ENCODE measurements around the gene HECW1. TPM values are rescaled to one million over a fixed set of nuclear protein-coding genes. Genes with fewer than 3 reads are reported as not detected.
"Not testable (repeated sequence)": the region's sequence is repeated elsewhere in the genome, so short reads cannot be mapped to it uniquely, and the experiment has no call there.

Gene HECW1
- total RNA-seq: not detected
- not detected for total RNA-seq (2013)

- no peaks in the 10 kb centered on the region for H3K9me3 ChIP-seq (ENCODE audit: control insufficient read depth, insufficient read depth, low read length)
- DNase-seq (no peak), ATAC-seq (no peak)
- TF ChIP-seq, protein P1, sequence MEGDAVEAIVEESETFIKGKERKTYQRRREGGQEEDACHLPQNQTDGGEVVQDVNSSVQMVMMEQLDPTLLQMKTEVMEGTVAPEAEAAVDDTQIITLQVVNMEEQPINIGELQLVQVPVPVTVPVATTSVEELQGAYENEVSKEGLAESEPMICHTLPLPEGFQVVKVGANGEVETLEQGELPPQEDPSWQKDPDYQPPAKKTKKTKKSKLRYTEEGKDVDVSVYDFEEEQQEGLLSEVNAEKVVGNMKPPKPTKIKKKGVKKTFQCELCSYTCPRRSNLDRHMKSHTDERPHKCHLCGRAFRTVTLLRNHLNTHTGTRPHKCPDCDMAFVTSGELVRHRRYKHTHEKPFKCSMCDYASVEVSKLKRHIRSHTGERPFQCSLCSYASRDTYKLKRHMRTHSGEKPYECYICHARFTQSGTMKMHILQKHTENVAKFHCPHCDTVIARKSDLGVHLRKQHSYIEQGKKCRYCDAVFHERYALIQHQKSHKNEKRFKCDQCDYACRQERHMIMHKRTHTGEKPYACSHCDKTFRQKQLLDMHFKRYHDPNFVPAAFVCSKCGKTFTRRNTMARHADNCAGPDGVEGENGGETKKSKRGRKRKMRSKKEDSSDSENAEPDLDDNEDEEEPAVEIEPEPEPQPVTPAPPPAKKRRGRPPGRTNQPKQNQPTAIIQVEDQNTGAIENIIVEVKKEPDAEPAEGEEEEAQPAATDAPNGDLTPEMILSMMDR (IDR thresholded peaks at IDR 0.05): no peak
- intact Hi-C loops (cut with micrococcal nuclease): no loop called here
- H3K36me3 Mint-ChIP-seq: peaks cover 6% of the 10 kb centered on the region
- H3K4me1 ChIP-seq (ENCODE audit: control insufficient read depth, insufficient read depth, low read length): peaks cover 4% of the 10 kb centered on the region
- peaks cover 34% of the 10 kb centered on the region for H3K27me3 ChIP-seq (ENCODE audit: control insufficient read depth, insufficient read depth, low read length)
- no peaks in the 10 kb centered on the region for H3K9me3 Mint-ChIP-seq
- no peaks in the 10 kb centered on the region for H3K36me3 ChIP-seq (ENCODE audit: control insufficient read depth, insufficient read depth, low read length)
- no peak within 1 kb of the TSS for H3K4me3 Mint-ChIP-seq
- H3K4me1 Mint-ChIP-seq: no peaks in the 10 kb centered on the region
- no peak within 1 kb of the TSS for H3K4me3 ChIP-seq (ENCODE audit: low read length)
- peaks cover 60 to 80% of the 10 kb centered on the region in 2 donors for H3K27me3 Mint-ChIP-seq (ENCODE audit: low read depth in 2 of 2)
- WGBS (ENCODE audit: insufficient coverage): 3% methylated on average over 46 of the region's 46 CpGs
- no peak within 1 kb of the TSS for H3K27ac ChIP-seq (ENCODE audit: low read length)
- H3K27ac Mint-ChIP-seq: no peak within 1 kb of the TSS
These were observed at the start of gene HECW1 for GRCh38 chr7:43112459-43112940. HECW1 (plus strand) TSS chr7:43112647; CDS start chr7:43243906, 131,259 bp downstream.

- no peaks in the 10 kb centered on the region for H3K9me3 Mint-ChIP-seq
- intact Hi-C loops (cut with micrococcal nuclease): no loop called here
- H3K27me3 Mint-ChIP-seq (ENCODE audit: low read depth in 2 of 2): peaks cover 6 to 8% of the 10 kb centered on the region in 2 donors
- TF ChIP-seq, protein P1 (IDR thresholded peaks at IDR 0.05): no peak
- Histone ChIP-seq H3K4me3 (ENCODE audit: low read length) (no peak overlapping the region), H3K4me1 (ENCODE audit: control insufficient read depth, insufficient read depth, low read length) (no peaks in the 10 kb centered on the region), H3K27me3 (ENCODE audit: control insufficient read depth, insufficient read depth, low read length) (peaks cover 2% of the 10 kb centered on the region), H3K9me3 (ENCODE audit: control insufficient read depth, insufficient read depth, low read length) (no peaks in the 10 kb centered on the region), H3K27ac (ENCODE audit: low read length) (no peak overlapping the region), H3K36me3 (ENCODE audit: control insufficient read depth, insufficient read depth, low read length) (no peaks in the 10 kb centered on the region)
- H3K4me1 Mint-ChIP-seq: no peaks in the 10 kb centered on the region
- 67% methylated on average over 7 of the region's 7 CpGs for WGBS (ENCODE audit: insufficient coverage)
- H3K4me3 Mint-ChIP-seq: no peak overlapping the region
- ATAC-seq (no peak), DNase-seq (peak in 1 of 2 donors; percentile 12)
- H3K36me3 Mint-ChIP-seq: no peaks in the 10 kb centered on the region
- H3K27ac Mint-ChIP-seq: no peak overlapping the region
These were observed 40.8 kb upstream of the HECW1 start for GRCh38 chr7:43071604-43072003.

GRCh38 chr7:43072530-43072929, 39.9 kb upstream of the HECW1 start:
- Histone ChIP-seq H3K27ac (ENCODE audit: low read length) (no peak overlapping the region), H3K36me3 (ENCODE audit: control insufficient read depth, insufficient read depth, low read length) (no peaks in the 10 kb centered on the region), H3K4me3 (ENCODE audit: low read length) (no peak overlapping the region), H3K9me3 (ENCODE audit: control insufficient read depth, insufficient read depth, low read length) (no peaks in the 10 kb centered on the region), H3K27me3 (ENCODE audit: control insufficient read depth, insufficient read depth, low read length) (peaks cover 2% of the 10 kb centered on the region), H3K4me1 (ENCODE audit: control insufficient read depth, insufficient read depth, low read length) (no peaks in the 10 kb centered on the region)
- ATAC-seq (no peak), DNase-seq (no peak)
- Mint-ChIP-seq H3K4me3 (no peak overlapping the region), H3K4me1 (no peaks in the 10 kb centered on the region), H3K27ac (no peak overlapping the region), H3K36me3 (no peaks in the 10 kb centered on the region), H3K27me3 (ENCODE audit: low read depth in 2 of 2) (peaks cover 6 to 12% of the 10 kb centered on the region in 2 donors), H3K9me3 (no peaks in the 10 kb centered on the region)
- intact Hi-C loops (cut with micrococcal nuclease): no loop called here
- 59% methylated on average over 3 of the region's 6 CpGs for WGBS (ENCODE audit: insufficient coverage)
- TF ChIP-seq, protein P1 (IDR thresholded peaks at IDR 0.05): no peak

GRCh38 chr7:43073811-43074210, 38.6 kb upstream of the HECW1 start:
- H3K4me3 ChIP-seq (ENCODE audit: low read length); H3K36me3 ChIP-seq (ENCODE audit: control insufficient read depth, insufficient read depth, low read length); H3K27ac ChIP-seq (ENCODE audit: low read length); ATAC-seq; DNase-seq; H3K4me1 Mint-ChIP-seq; H3K4me3 Mint-ChIP-seq; H3K36me3 Mint-ChIP-seq; H3K27me3 Mint-ChIP-seq (ENCODE audit: low read depth in 2 of 2); H3K27me3 ChIP-seq (ENCODE audit: control insufficient read depth, insufficient read depth, low read length); H3K9me3 Mint-ChIP-seq; intact Hi-C loops (cut with micrococcal nuclease); H3K27ac Mint-ChIP-seq; H3K9me3 ChIP-seq (ENCODE audit: control insufficient read depth, insufficient read depth, low read length); H3K4me1 ChIP-seq (ENCODE audit: control insufficient read depth, insufficient read depth, low read length): not testable (repeated sequence)
- WGBS (ENCODE audit: insufficient coverage): 96% methylated on average over 3 of the region's 4 CpGs

All from natural killer cell (primary cell).